Stimulated activated CD8-positive, alpha-beta memory T cell treated with anti-CD3 and anti-CD28 coated beads, Interleukin-4, amount 100 ng/mL, for 24 hours (primary cell): ENCODE results near the gene USP12.
"Not testable (repeated sequence)": the region's sequence is repeated elsewhere in the genome, so short reads cannot be mapped to it uniquely, and the experiment has no call there.

Experiments used
- DNase-seq: peaks from one replicate; pipeline ENCODE4 v3.0.0-alpha.2; 2020; ENCODE audit warnings: low read depth

Gene USP12

DNA sequence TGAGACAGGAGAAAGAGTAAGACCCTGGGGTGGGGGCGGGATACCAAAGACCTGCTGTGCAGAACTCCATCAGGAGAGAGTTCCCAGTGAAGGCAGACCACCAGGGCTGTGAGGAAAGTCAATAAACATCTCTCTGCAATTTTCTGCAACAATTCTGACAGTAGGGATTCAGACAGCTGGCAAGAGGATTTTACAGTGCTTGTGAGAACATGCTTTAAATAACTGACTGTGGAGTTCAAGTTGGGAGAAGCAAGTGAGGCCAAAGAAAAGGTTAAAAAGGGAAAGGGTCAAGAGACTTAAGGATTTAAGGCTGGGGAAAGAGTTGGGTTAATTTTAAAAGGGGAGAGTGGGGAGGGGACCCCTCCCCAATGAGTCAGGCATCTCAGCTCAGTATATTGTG, 98.4 kb downstream of the USP12 start:
- no peak for DNase-seq

DNA sequence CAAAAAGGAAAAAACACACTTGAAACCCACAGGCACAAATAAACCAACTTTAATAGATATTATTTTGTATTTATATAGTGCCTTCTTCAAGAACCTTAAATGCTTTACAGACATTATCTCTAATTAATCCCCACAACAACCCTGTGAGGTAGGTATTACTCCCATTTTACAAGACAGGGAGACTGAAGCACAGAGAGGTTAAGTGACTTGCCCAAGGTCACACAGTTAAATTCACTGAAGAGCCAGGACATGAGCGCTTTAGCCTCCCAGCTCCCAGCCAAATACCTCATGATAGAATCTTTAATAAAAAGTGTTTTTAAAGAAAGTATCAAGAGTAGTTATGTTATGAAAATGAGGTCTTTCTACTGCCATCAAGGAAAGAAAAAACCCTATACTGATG, 105.5 kb downstream of the USP12 start:
- not testable (repeated sequence) for DNase-seq

DNA sequence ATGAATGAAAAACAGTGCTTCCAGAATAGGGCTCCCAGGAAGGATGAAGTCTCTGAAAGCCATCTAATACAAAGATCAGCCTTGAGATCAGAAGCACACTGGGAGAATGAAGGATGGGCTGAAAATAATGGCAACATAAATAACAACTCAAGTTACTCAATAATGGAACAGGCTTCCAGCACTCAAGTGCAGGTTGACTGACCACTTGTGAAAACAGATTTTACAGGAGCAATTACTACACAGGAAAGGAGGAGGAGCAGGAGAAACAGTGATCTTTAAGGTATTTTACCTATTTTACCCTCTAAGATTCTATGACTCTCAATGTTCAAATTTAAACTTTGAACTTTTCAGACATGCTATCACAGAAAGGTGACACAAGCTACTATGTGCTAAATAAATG, 106.0 kb downstream of the USP12 start:
- DNase-seq = no peak

DNA sequence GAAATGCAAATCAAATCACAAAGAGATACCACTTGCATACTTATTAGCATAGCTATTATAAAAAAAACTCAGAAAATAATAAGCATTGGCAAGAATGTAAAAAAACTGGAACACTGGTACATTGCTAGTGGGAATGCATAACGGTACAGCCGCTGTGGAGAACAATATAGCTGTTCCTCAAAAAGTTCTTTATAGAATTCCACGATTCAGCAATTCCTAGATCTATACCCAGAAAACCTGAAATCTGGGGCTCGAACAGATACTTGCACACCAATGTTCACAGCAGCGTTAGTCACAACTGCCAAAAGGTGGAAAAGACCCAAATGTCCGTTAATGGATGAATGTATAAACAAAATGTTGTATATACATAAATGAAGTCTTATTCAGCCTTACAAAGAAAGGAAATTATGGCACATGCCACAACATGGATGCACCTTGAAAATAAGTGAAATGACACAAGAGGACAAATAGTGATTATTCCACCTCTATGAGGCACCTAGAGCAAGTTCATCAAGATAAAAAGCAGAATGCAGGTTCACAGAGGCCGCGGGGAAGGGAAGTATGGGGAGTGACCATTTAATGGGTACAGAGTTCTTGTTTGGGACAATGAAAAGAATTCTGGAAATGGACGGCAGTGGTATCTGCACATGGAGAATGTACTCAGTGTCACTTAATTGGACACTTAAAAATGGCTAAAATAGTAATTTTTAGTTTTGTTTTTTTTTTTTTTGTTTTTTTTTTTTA, 107.2 kb downstream of the USP12 start:
- DNase-seq = no peak

DNA sequence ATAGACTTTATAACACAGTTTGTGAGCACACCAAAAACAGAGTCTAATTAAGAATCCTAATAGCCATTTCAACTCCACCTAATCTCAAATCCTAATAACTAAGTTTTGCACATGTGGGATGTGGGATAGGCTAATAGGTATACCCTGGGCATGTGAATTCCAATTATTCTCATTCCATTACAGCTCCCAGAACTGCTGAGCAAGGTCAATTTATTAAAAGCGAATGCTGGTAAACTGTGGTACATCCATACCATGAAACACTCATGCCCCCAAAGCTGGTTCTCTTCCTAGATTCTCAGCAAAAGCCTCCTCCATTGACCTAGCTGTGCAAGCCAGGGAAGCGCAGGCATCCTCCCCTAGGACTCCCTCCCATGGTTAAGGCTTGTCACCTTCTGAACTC, 113.8 kb downstream of the USP12 start:
- no peak for DNase-seq

DNA sequence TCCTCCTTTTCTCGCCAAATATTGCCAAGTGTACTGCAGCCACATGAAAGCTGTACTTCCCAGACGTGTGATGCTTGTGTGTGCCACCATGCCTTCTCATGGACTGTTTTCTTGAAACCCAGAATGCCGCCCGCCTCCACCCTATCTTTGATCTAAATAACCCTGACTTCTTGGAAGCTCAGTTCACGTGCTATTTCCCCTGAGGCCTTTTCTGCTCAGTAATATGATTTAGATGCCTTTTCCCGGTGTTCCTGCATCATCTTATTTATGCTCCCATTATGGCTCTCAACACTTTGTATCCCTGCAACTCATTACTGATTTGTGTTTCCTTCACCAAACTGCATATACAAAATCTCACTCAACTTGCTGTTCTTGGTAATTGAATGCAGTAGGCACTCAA, 116.1 kb downstream of the USP12 start:
- no peak for DNase-seq

DNA sequence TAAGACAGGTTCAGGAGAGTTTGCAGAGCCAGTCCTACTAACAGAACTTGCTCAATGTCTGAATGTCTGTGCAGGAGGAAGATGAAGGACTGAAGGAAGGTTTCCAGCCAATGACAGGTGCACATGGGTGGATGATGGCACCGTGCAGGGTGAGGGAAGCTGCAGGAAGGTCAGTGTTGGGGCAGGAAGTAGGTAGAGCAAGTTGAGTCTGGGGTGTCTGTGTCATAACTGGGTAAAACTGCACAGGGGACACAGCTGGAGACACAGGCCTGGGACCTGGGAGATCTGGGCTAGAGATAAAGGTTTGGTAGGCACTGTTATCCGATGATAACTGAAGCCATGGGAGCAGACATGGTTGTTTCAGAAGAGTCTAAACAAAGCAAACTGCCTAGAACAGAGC, 116.9 kb downstream of the USP12 start:
- DNase-seq = no peak

DNA sequence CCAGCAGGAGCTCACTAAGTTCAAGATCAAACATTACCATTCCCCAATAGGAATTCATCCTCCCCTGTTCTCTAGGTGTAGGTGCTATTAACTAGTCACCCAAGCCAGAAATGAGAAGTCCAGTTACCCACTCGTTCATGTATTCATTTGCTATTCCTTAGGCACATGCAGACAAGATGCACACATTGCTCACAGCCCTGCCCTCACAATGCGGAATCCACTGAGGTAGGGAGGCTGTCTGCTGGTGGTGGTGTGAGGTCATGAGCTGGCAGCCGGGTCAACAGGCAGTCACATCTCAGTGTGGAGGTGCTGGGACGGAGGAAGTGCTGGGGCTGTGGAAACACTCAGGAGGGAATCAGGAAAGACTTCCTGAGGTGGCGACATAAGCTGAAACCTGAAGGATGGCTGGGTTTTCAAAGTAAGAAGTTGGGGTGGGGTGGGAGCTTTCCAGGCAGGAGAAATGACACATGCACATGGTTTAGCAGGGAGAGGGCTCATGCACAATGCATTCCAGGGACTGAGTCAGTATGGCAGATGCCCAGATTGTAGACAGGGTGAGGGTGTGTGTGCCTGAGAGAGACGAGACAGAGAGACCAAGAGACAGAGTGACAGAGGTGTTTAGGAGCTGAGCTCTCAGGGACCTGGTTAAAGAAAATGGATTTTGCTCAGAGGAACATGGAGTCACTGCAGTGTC, 117.6 kb downstream of the USP12 start:
- DNase-seq = no peak

DNA sequence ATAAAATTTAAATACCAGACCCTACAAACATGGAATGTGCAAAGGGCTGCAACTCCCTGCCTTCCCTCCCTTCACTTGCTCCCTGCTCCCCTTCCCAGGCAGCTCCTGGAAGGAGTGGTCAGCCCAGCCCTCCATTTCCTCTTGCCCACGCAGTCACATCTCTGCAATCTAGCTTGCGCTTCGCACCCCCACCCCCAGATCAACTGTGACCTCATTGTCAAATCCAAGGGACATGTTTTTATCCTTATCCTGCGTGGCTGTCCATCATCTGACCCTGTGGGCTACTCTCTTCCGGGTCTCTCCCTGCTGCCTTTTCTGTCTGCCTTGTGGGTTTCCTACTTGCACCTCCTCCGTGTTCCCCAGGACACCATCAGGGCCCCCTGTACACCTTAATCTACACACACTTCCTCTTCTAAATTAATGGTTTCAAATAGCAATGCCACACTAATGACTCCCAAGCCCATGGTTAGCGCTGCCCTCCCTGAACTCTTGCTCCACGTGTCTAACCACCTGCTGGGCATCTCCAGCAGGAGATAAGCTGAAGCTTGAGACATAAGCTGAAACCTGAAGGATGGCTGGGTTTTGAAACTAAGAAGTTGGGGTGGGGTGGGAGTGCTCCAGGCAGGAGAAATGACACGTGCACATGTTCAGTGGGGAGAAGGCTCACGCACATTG, 118.3 kb downstream of the USP12 start:
- DNase-seq = no peak

DNA sequence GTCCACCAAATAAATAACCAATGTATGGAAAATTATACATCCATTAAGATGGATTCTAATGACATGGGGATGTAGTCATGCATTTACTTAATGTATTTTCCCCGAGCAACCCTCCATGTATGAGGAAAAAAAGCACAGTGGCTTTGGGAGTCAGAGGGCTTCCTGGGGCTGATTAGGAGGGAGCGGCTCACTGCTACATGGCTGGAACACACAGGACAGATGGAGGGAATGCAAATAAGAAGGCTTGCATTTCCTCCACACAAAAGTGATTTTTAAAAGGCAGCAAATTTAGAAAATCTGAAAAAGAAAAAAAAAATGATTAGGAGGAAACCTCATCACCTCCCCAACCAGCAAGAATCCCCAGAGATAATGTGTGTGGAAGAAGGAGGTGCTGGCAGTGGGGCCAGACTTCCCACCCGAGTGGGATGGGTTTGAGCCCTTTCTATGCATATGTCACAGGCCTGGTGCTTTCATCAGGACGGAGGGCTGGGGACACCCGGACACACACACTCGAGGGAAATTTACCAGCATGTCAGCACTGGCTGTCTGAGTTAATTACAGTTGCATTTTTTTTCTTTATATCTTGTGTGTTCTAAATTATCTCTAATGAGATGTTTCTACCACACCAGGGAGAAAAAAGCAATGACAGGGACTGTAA, 118.9 kb downstream of the USP12 start:
- DNase-seq = no peak

DNA sequence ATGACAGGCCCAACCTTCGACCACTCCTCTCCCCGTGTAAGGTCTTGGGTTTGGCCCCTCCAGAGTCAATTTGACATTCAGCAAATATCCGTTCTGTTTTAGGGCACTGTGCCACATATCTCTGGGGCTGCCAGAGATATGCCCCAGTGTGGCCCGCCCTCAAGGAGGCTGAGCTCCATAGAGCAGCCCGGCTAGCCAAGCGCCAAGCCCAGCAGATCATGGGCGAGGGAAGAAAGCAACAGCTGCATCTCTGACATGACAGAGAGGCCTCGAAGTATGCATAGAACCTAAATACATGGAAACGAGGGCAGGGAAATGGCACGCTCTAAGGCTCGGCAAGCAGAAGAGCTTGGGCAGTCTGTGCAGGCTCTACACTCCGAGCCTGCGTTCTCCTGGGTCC, 124.5 kb downstream of the USP12 start:
- no peak for DNase-seq

DNA sequence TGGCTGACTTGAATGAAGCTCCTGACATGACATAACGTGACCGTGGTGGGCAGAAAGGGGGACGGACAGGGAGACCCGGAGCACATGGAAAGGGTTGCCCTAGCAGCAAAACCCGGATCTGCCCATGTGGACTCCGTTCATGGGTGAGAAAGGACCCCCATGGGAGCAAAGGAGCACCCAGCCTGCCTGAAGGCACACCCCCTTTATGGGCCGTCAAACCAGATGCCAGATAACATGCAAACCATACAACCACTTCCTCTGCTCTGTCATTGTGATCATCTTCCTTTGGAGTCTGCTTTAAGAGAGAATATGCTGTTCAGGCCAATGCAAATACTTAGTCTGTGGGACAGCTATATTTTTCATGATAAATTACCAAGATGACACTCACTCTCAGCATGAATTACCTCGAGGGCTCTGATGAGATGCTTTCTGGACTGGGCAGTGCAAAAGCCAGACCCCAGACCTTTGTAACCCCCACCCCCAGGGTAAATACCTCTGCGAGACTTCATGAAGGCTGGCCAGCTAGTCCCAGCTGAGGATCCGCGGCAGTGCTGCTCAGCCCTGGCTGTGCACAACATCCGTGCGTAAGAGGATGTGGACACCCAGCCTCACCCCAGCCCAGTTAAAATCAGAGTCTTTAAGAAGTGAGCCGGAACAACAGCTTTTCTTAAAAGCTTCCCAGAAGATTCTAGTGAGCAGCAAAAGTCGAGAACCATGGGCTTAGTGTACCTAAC, 126.6 kb downstream of the USP12 start:
- no peak for DNase-seq

DNA sequence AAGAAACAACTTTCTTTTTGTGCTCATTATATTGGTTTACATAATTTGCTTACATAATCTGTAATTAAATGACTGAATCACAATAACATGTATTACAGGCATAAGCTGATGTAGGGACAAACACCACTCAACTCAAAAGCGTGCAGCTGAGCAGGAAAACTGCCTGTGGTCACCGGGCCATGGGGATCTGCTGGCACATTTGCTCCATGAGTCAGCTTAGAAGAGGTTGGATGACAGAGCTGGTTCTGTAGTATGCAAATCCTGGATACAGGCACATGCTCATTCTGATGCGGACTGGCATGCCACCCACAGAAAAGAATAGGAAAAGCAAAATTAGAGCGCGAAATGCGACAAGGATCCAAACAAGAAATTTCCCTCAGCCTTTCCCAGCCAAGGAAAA, 128.6 kb downstream of the USP12 start:
- DNase-seq = no peak

DNA sequence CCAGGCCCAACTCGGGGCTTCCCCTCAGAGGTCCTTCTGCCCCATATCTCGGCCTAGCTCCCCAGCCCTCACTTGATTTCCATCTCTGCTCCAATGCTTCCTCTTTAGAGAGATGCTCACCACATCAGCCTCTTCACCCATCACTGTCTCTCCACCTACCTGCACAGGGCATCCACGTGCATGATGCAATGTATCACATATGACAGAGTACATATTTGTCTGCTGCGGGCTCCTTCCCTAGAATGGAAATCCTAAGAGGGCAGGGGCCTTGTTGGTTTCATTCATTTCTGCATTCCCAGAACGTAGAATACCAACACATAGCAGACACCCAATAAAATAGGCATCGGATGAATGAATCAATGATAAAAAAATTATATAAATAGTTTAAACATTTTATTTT, 130.3 kb downstream of the USP12 start:
- no peak for DNase-seq

DNA sequence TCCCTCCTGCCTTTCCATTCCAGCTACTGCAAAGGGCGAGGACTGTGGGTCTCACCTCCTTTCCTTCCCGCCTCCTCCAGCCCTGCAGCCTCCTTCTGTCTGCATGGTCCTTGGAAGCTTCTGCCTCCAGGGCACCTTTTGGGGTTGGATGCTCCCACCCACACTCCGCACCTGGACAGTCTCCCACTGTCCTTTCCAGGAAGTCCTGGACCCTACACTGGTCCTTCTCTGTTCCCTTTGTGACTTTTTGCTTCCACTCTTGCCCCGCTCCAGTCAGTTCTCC, 130.8 kb downstream of the USP12 start:
- DNase-seq = no peak

DNA sequence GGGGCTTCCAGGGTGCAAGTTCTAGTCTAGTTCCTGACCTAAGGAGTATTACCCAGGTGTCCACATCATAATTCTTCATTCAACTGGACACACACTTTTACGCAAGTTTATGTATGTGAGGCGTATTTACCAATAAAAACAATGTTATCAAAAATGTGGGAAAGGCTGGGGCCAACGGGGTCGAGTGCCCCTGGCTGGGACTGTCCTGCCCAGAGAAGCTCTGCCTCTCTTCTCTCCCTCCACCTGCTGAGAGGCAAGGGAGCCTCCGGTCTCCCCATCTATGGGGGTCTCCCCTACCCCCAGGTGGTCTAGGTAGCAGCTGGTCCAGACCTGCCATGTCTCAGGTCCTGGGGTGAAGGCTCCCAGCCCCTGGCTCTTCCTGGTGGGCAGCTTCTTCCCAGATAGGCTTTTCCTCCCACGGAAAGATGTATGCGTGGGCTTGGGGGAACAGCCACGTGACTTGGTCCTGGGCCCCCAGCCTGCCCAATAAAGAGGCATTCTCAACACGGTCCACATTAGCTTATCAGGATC, 132.4 kb downstream of the USP12 start:
- DNase-seq = no peak

DNA sequence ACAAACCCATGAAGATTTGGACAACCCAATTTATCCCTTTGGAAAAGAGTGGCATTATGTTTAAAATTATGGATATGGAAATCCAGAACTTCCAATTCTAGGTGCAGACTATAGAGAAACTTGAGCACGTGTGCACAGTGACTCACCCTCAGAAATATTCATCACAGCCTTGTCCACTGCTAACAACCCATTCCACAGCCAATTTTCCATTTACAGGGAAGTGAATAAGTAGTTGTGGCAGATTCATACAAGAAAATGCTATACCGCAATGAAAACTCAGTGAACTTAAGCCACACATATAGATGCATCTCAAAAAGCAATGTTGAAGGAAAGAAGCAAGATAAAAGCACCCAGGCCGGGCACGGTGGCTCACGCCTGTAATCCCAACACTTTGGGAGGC, 133.3 kb downstream of the USP12 start:
- DNase-seq = no peak

DNA sequence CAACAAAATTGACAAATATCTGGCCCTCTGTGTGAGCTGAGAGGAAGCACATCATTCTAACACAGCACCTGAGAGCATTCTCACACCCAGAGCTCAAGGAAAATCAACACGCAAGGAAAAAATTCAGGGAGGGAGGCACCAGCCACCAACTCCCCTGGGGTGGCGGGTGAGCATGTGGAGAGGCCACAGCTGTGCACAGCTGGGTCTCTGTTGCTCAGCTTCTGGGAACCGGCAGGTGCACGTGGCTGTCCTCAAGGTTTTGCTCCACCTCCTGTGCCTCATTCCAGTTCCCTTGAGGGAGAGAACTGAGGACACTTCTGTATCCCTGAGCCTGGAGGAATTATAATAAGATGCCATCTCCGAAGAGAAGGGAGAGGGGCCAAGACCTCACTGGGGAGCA, 134.0 kb downstream of the USP12 start:
- DNase-seq = no peak

DNA sequence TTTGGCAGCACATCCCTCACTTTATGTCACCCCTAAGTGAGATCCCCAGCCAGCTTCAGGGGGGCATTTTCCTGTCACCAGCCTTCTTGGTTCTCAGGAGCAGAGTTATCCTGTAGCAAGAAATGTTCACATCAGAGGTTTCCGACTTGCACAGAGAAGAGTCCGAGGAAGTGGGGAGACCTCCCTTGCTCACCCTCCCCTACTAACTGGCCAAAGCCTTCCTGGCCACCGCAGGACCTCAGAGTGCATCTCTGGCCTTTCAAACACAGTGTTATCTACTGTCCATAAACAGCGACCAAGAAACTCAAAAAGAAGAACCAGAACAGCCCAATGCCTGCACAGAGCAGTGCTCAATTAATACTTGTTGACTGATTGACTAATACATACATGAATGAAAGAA, 134.4 kb downstream of the USP12 start:
- DNase-seq = no peak

DNA sequence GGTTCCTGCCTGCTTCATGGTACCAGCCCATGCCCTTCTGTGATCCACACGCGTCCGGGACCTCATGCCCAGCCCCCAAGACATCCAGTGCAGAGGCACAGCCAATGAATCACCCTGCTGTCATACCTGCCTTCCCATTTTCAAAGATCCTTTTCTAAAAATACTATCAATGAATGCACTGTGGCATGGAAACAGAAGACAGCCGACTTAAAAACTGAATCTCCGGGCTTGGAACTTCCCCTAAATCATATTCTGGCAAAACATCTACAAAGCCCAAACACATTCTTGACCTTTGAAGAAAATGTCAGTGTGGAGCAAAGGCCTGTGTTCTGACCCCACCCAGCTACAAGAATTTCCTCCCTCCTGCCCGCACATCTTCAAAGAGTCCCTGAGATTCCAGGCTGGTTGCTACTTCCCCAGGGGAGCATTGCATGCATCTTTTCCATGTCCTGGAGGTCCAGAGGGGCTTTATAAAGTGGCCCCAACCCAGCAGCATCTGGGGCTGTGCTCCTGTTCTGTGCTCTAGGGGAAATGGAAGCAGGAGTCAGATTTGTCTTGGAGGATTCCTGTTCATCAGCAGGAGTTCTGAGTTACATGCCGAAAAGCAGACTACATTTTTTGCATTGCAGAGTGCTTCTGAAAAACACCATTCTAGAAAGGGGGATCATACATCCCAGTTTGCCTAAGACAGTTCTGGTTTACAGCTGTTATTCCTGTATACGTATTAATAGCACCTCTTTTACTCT, 135.2 kb downstream of the USP12 start:
- DNase-seq = no peak

DNA sequence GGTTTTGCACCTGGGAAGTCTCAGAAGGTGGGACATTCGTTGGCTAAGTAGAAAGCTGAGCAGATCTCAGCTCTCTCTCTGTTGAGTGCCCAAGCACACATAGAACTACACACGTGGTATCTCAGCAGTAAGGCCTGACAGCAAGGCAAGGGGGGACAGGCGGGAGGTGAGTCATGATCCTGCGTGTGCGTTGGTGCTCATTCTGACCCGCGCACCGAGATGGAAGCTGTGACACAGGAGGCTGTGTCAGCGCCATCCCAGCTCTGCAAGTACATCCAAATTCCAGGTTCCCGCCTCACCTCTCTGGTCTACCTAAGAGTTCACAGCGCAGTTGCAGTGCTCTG, 135.7 kb downstream of the USP12 start:
- no peak for DNase-seq

DNA sequence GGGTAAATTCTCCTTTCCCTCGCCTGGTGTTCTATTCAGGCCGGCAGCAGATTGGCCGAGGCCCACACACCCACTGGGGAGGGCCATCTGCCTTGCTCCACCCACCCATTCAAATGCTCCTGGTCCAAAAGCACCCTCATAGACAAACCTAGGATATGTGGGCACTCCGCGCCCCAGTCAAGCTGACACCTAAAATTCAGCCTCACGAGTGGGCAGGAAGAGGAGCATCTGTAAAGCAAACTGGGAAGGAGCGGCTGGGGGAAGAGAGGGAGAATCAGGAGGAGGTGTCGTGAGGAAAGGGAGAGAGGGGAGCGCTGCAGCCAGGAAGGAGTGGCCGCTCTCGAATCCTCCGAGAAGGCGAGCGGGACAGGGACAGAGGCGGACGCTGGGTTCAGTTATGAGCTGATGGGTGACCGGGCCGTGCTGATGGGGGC, 136.9 kb downstream of the USP12 start:
- DNase-seq = no peak
